H1 (cell line): Measurements from ENCODE around the gene ZNF333. TPM values are rescaled to one million over a fixed set of nuclear protein-coding genes. Genes with fewer than 3 reads are reported as not detected.

Experiments
- CTCF ChIA-PET: fragments of 300-600 bp; sonication (Branson Sonifier 250); formaldehyde crosslinking; loops from one replicate; lab custom pipeline; 2021; ENCODE audit not compliant: partially characterized antibody; lab: Charles Lee
- POLR2A ChIA-PET: fragments of 300-600 bp; sonication (Branson Sonifier 250); formaldehyde crosslinking; loops from one replicate; lab custom pipeline; 2021; ENCODE audit warnings: inconsistent platforms; ENCODE audit not compliant: partially characterized antibody; lab: Charles Lee
- DNase-seq, 2 experiments: peaks; one replicate each; pipeline versions ENCODE4 v3.0.0 to v3.0.0-alpha.2; 2010 to 2022; ENCODE audit warnings: low spot score in 2 of 2, low read depth in 1 of 2, mixed read lengths in 1 of 2
- FAIRE-seq: peaks from 2 replicates; lab custom pipeline; 2011; peaks lifted over from hg19 to GRCh38; lab: Jason Lieb, UNC
- H2AFZ ChIP-seq: 2 replicates; pipeline ENCODE4 v1.8.1; 2012; ENCODE audit warnings: low read length, inconsistent platforms
- H2AK5ac ChIP-seq: 2 replicates; pipeline ENCODE4 v1.6.1; 2013; ENCODE audit warnings: low read depth, low read length
- H2BK120ac ChIP-seq: replicated peaks from 2 replicates; pipeline ENCODE3; 2013; ENCODE audit warnings: low read depth, low read length, inconsistent platforms
- H2BK12ac ChIP-seq: 2 replicates; pipeline ENCODE4 v1.6.1; 2013; ENCODE audit warnings: low read depth, low read length
- H2BK15ac ChIP-seq: 2 replicates; pipeline ENCODE4 v1.6.1; 2013; ENCODE audit warnings: low read length
- H2BK20ac ChIP-seq: 2 replicates; pipeline ENCODE4 v1.6.1; 2013; ENCODE audit warnings: low read length
- H2BK5ac ChIP-seq: 2 replicates; pipeline ENCODE4 v1.6.1; 2013; ENCODE audit warnings: low read depth, low read length
- H3K14ac ChIP-seq: 2 replicates; pipeline ENCODE4 v1.6.1; 2013; ENCODE audit warnings: inconsistent platforms; ENCODE audit not compliant: insufficient read length
- H3K18ac ChIP-seq: 2 replicates; pipeline ENCODE4 v1.6.1; 2013; ENCODE audit warnings: low read length; ENCODE audit errors: extremely low read depth
- H3K23ac ChIP-seq: 2 replicates; pipeline ENCODE4 v1.6.1; 2013; ENCODE audit warnings: inconsistent platforms; ENCODE audit not compliant: insufficient read length
- H3K23me2 ChIP-seq: 2 replicates; pipeline ENCODE4 v1.6.1; 2013; ENCODE audit warnings: low read depth, low read length
- H3K27ac ChIP-seq: 2 replicates; pipeline ENCODE4 v1.6.1; 2011; ENCODE audit warnings: low read depth, low read length, inconsistent platforms
- H3K27me3 ChIP-seq, 4 experiments: replicated peaks in 1 of 4; 1 replicate in 1 of 4; 2 replicates in 3 of 4; pipeline versions ENCODE4 v1.6.1 to v1.8.1; 2011 to 2013; ENCODE audit warnings: low read length in 3 of 4, mild to moderate bottlenecking in 3 of 4, inconsistent platforms in 2 of 4, mixed read lengths in 2 of 4, moderate library complexity in 1 of 4; ENCODE audit not compliant: control insufficient read depth in 3 of 4, insufficient read depth in 3 of 4; ENCODE audit errors: extremely low read depth in 1 of 4
- H3K36me3 ChIP-seq, 4 experiments: 2 replicates each; pipeline versions ENCODE4 v1.6.1 to v1.8.1; 2011 to 2013; ENCODE audit warnings: mild to moderate bottlenecking in 4 of 4, low read length in 3 of 4, moderate library complexity in 2 of 4, control low read depth in 1 of 4, inconsistent platforms in 1 of 4; ENCODE audit not compliant: insufficient read depth in 4 of 4, control insufficient read depth in 2 of 4
- H3K4ac ChIP-seq: replicated peaks from 2 replicates; pipeline ENCODE3; 2013; ENCODE audit warnings: low read length, low read depth, mixed read lengths, inconsistent platforms; ENCODE audit not compliant: insufficient read length
- H3K4me1 ChIP-seq, 4 experiments: replicated peaks in 1 of 4; 1 replicate in 1 of 4; 2 replicates in 3 of 4; pipeline versions ENCODE4 v1.6.1 to v1.8.1; 2011 to 2013; ENCODE audit warnings: low read length in 3 of 4, inconsistent platforms in 2 of 4, mixed read lengths in 1 of 4; ENCODE audit not compliant: insufficient read depth in 4 of 4, control insufficient read depth in 3 of 4
- H3K4me2 ChIP-seq, 2 experiments: 2 replicates each; pipeline versions ENCODE4 v1.6.1 to v1.8.1; 2011 to 2013; ENCODE audit warnings: low read depth in 2 of 2, low read length in 2 of 2, control low read depth in 1 of 2, inconsistent platforms in 1 of 2, mild to moderate bottlenecking in 1 of 2; ENCODE audit not compliant: insufficient read depth in 1 of 2
- H3K4me3 ChIP-seq, 4 experiments: fragments of 200-600, 300-600 bp in 1 of 4; sonication (generic), shearing (Covaris generic), sonication (Bioruptor Twin) in 1 of 4; 2 replicates each; pipeline versions ENCODE4 v1.5.1 to v1.8.1; 2011 to 2016; ENCODE audit warnings: low read length in 4 of 4, low read depth in 3 of 4, control low read depth in 2 of 4, inconsistent platforms in 2 of 4, mild to moderate bottlenecking in 2 of 4, mixed read lengths in 1 of 4, moderate library complexity in 1 of 4; ENCODE audit not compliant: insufficient read depth in 2 of 4; ENCODE audit errors: extremely low read depth in 1 of 4
- H3K56ac ChIP-seq: replicated peaks from 2 replicates; pipeline ENCODE3; 2013; ENCODE audit warnings: low read depth, mild to moderate bottlenecking, mixed read lengths, low read length, inconsistent platforms; ENCODE audit not compliant: insufficient read length
- H3K79me1 ChIP-seq: 2 replicates; pipeline ENCODE4 v1.6.1; 2013; ENCODE audit warnings: low read depth, low read length, control low read depth
- H3K79me2 ChIP-seq, 2 experiments: 2 replicates each; pipeline versions ENCODE4 v1.6.1 to v1.8.1; 2012 to 2013; ENCODE audit warnings: low read length in 2 of 2, mild to moderate bottlenecking in 2 of 2, inconsistent platforms in 1 of 2; ENCODE audit not compliant: insufficient read depth in 2 of 2, control insufficient read depth in 1 of 2
- H3K9ac ChIP-seq, 4 experiments: replicated peaks in 1 of 4; 1 replicate in 1 of 4; 2 replicates in 3 of 4; pipeline versions ENCODE4 v1.6.1 to v1.8.1; 2011 to 2013; ENCODE audit warnings: low read depth in 3 of 4, low read length in 3 of 4, control low read depth in 2 of 4, mild to moderate bottlenecking in 2 of 4, moderate library complexity in 2 of 4, inconsistent platforms in 1 of 4; ENCODE audit errors: extremely low read depth in 1 of 4
- H3K9me3 ChIP-seq, 2 experiments: 2 replicates each; pipeline versions ENCODE4 v1.6.1 to v1.8.1; 2012 to 2013; ENCODE audit warnings: mild to moderate bottlenecking in 2 of 2, moderate library complexity in 2 of 2, control low read depth in 1 of 2, inconsistent platforms in 1 of 2, low read depth in 1 of 2, low read length in 1 of 2, mixed read lengths in 1 of 2; ENCODE audit not compliant: insufficient read depth in 2 of 2
- H4K20me1 ChIP-seq, 2 experiments: replicated peaks in 1 of 2; 2 replicates each; pipeline versions ENCODE3 to v1.8.1; 2011 to 2013; ENCODE audit warnings: inconsistent platforms in 2 of 2, low read length in 2 of 2, mild to moderate bottlenecking in 1 of 2; ENCODE audit not compliant: insufficient read depth in 2 of 2, control insufficient read depth in 1 of 2
- H4K5ac ChIP-seq: 2 replicates; pipeline ENCODE4 v1.6.1; 2013; ENCODE audit warnings: low read length, low read depth, mixed read lengths, inconsistent platforms; ENCODE audit not compliant: insufficient read length
- H4K8ac ChIP-seq: 2 replicates; pipeline ENCODE4 v1.8.0; 2013; ENCODE audit warnings: mild to moderate bottlenecking, moderate library complexity, low read length, inconsistent platforms; ENCODE audit not compliant: insufficient read depth; ENCODE audit errors: extremely low read depth
- H4K91ac ChIP-seq: replicated peaks from 2 replicates; pipeline ENCODE3; 2013; ENCODE audit warnings: low read length, mixed read lengths, inconsistent platforms; ENCODE audit not compliant: insufficient read length
- BRCA1 ChIP-seq: IDR thresholded peaks from 2 replicates; pipeline ENCODE4 v1.6.1; 2012; ENCODE audit warnings: low read depth, low read length, improper control_type of control experiment
- CBX8 ChIP-seq: fragments of 300-800, 300-1000 bp; sonication (generic); IDR thresholded peaks from 2 replicates; pipeline ENCODE4 v1.7.1; 2016; ENCODE audit warnings: low read depth, low read length, borderline replicate concordance
- EP300 ChIP-seq, 2 experiments: IDR thresholded peaks; 1 replicate in 1 of 2; 2 replicates in 1 of 2; pipeline ENCODE4 v1.6.1; 2011 to 2012; ENCODE audit warnings: low read depth in 2 of 2, low read length in 2 of 2, mild to moderate bottlenecking in 2 of 2, borderline replicate concordance in 1 of 2, inconsistent platforms in 1 of 2, moderate library complexity in 1 of 2
- HDAC2 ChIP-seq, 2 experiments: fragments of 300-600 bp in 1 of 2; sonication (generic) in 1 of 2; IDR thresholded peaks; 2 replicates each; pipeline ENCODE4 v1.6.1; 2011 to 2012; ENCODE audit warnings: low read depth in 2 of 2, low read length in 2 of 2, mild to moderate bottlenecking in 2 of 2, moderate library complexity in 2 of 2, borderline replicate concordance in 1 of 2, inconsistent platforms in 1 of 2
- RXRA ChIP-seq: IDR thresholded peaks from 2 replicates; pipeline ENCODE4 v1.6.1; 2011; ENCODE audit warnings: low read depth, mild to moderate bottlenecking, low read length, moderate library complexity; ENCODE audit not compliant: insufficient read depth
- WGBS, 2 experiments: shearing (Covaris generic) in 1 of 2; methylation state at CpG; one replicate each; pipeline versions ENCODE4 v1.1.6 to v1.1.7; 2013 to 2015; ENCODE audit warnings: low lambda C conversion rate in 2 of 2, mixed read lengths in 2 of 2, inconsistent platforms in 1 of 2, low coverage in 1 of 2, missing lambda C conversion rate in 1 of 2; ENCODE audit not compliant: insufficient replicate concordance in 2 of 2, insufficient coverage in 1 of 2, insufficient read length in 1 of 2; ENCODE audit errors: extremely low coverage in 1 of 2, missing lambda C conversion rate in 1 of 2; 5-methylcytosine and 5-hydroxymethylcytosine counted together
- polyA plus RNA-seq, 7 experiments: library from polyadenylated mRNA; depleted of rRNA in 3 of 7; stranded (reverse) in 5 of 7; unstranded in 2 of 7; fragments of >200 nt in 5 of 7; fragments of 200-250 nt in 2 of 7; gene quantifications; 1 replicate in 5 of 7; 2 replicates in 1 of 7; 4 replicates in 1 of 7; pipeline versions ENCODE4 v1.2.1 to v1.2.3, GENCODE V29; 2011 to 2013; ENCODE audit warnings: missing spikeins in 2 of 7, mixed read lengths in 2 of 7
- total RNA-seq: library from RNA; stranded (reverse); fragmentation: NEBNext Ultra II Directional; extraction: Animal tissue kit (Norgen Biotek cat#: 25700); gene quantifications from 2 replicates; pipeline ENCODE4 v1.2.1, GENCODE V29; 2021

ZNF333 gene
- total and polyA plus RNA-seq, 2 of the 8 experiments (the other 6 are each of a cell fraction or from before 2014, with no cell fraction given), result 7.3 to 8.4 TPM

DNA sequence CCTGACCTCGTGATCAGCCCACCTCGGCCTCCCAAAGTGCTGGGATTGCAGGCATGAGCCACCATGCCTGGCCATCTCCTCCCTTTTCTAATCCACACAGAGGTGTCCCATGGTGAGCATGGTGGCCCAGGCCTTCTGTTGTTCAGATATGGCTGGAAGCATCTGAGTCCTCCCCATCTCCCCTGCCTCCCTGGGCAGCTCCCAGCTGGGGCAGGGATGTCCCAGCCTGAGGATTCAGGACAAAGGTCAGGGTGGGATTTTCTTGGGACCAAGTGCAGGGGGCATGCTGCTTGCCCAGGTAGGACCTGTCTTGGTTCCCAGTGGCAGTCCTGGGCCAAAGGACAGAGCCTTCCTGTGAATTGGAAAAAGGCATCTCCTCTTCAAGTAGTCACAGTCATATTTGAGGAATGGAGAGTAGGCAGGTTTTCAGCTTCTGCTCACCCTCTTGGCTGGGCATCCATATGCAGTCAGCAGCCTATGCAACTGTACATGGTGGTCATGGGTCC is 77.7 kb downstream of the ZNF333 start:
- POLR2A ChIA-PET, result interaction anchor here (1.6 kb wide), 1 partner anchor 9 kb away, joined by 7 read pairs; no protein-coding TSS in a partner anchor

More for the DNA sequence above, 77.7 kb downstream of the ZNF333 start:
- Histone ChIP-seq H3K79me2 (no peaks in the 10 kb centered on the region), H2BK12ac (no peak overlapping the region), H2BK5ac (no peak overlapping the region), H4K91ac (no peak overlapping the region), H3K79me1 (no peaks in the 10 kb centered on the region), H2AFZ (no peak overlapping the region), H3K18ac (no peak overlapping the region), H3K23me2 (peaks cover 5% of the 10 kb centered on the region; the same call in 1 of the 2 replicates), H3K56ac (no peak overlapping the region), H3K4me2 (no peak overlapping the region), H3K9me3 (no peaks in the 10 kb centered on the region), H2BK120ac (no peak overlapping the region), H2AK5ac (no peak overlapping the region), H3K9ac (no peak overlapping the region), H3K27me3 (no peaks in the 10 kb centered on the region), H3K4ac (no peak overlapping the region), H2BK20ac (no peak overlapping the region), H3K36me3 (peaks cover 0 to 13% (median 4%) of the 10 kb centered on the region in 4 experiments; a peak in 1 of 8 replicates), H2BK15ac (no peak overlapping the region), H4K20me1 (peaks cover 0 to 2% of the 10 kb centered on the region in 2 experiments), H3K4me3 (no peak overlapping the region), H4K8ac (no peak overlapping the region), H3K27ac (no peak overlapping the region), H3K14ac (no peak overlapping the region), H3K23ac (no peak overlapping the region), H3K4me1 (no peaks in the 10 kb centered on the region), H4K5ac (no peak overlapping the region)
- CTCF ChIA-PET, result interaction anchor here (0.9 kb wide), 1 partner anchor 18 kb away, joined by 3 read pairs; no protein-coding TSS in a partner anchor
- 82% methylated on average over 2 of the region's 2 CpGs; no CpG with 5 or more reads in 1 of the 2 experiments for WGBS, 2 experiments
- TF ChIP-seq HDAC2 (IDR thresholded peaks at IDR 0.05; ENCODE audit: borderline replicate concordance in 1 of 2, low read depth in 2 of 2, low read length in 2 of 2), result no peak
- no peak for TF ChIP-seq BRCA1
- TF ChIP-seq RXRA, result no peak
- TF ChIP-seq EP300 (IDR thresholded peaks at IDR 0.05; ENCODE audit: borderline replicate concordance in 1 of 2, low read depth in 2 of 2, low read length in 2 of 2), result no peak
- TF ChIP-seq CBX8, result no peak
- DNase-seq, result no peak
- no peak for FAIRE-seq
